T47D (cell line): ENCODE results near the gene OR3A2.
"Not testable (repeated sequence)": the region's sequence is repeated elsewhere in the genome, so short reads cannot be mapped to it uniquely, and the experiment has no call there.

ENCODE experiments used
- DNase-seq, 2 experiments: peaks; one replicate each; pipeline versions ENCODE4 v3.0.0 to v3.0.0-alpha.2; 2011 to 2012; ENCODE audit warnings: low read depth in 1 of 2, low spot score in 1 of 2
- JUND ChIP-seq: IDR thresholded peaks from 2 replicates; pipeline ENCODE4 v1.6.1; 2012; ENCODE audit warnings: low read depth
- in situ Hi-C: cut with HindIII; loops from 2 replicates; pipeline ENCODE4 v1.10.0; 2016; ENCODE audit warnings: low sequenced_read_pairs, low pct_unique_long_range_greater_than_20kb

Gene OR3A2

GRCh38 chr17:3378321-3378720 lies 7.8 kb downstream of the OR3A2 start:
- DNase-seq: no peak
- no peak for TF ChIP-seq JUND
- in situ Hi-C loops: no loop called here

- DNase-seq, in situ Hi-C loops: not testable (repeated sequence)
Measured at GRCh38 chr17:3371167-3371566, 14.9 kb downstream of the OR3A2 start.

GRCh38 chr17:3342782-3343181 lies 43.3 kb downstream of the OR3A2 start:
- DNase-seq, in situ Hi-C loops: not testable (repeated sequence)

GRCh38 chr17:3335876-3336275 lies 50.2 kb downstream of the OR3A2 start:
- in situ Hi-C loops: no loop called here
- peak; percentile 3 to 43 for DNase-seq
- no peak for TF ChIP-seq JUND

GRCh38 chr17:3318336-3318735 lies 67.8 kb downstream of the OR3A2 start:
- no peak for TF ChIP-seq JUND
- in situ Hi-C loops: no loop called here
- DNase-seq: no peak

GRCh38 chr17:3316836-3317235 lies 69.3 kb downstream of the OR3A2 start:
- DNase-seq: no peak
- in situ Hi-C loops: no loop called here
- TF ChIP-seq JUND: no peak

GRCh38 chr17:3308603-3309002 lies 77.5 kb downstream of the OR3A2 start:
- DNase-seq: no peak
- in situ Hi-C loops: no loop called here
- TF ChIP-seq JUND: no peak

GRCh38 chr17:3298260-3298659 lies 87.8 kb downstream of the OR3A2 start, which contains the start of gene OR3A1:
TSS of gene OR3A1 (minus strand) at chr17:3298360. CDS start at chr17:3292582, 5,778 bp downstream.
- no peak for TF ChIP-seq JUND
- no peak for DNase-seq
- in situ Hi-C loops: no loop called here

GRCh38 chr17:3295632-3296031 lies 90.5 kb downstream of the OR3A2 start:
- DNase-seq: no peak
- in situ Hi-C loops: no loop called here
- TF ChIP-seq JUND: no peak

DNA sequence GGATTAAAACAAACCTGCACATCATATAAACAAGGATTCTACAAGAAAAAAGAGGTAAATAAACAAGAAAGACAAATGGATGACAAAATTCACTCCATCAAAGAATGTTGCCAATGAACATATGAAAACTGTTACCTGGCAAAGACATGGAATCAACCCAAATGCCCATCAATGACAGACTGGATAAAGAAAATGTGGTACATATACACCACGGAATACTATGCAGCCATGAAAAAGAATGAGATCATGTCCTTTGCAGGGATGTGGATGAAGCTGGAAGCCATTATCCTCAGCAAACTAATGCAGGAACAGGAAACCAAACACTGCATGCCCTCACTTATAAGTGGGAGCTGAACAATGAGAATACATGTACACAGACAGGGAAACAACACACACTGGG lies 92.6 kb downstream of the OR3A2 start:
- DNase-seq, in situ Hi-C loops: not testable (repeated sequence)

- in situ Hi-C loops: no loop called here
- no peak for DNase-seq
- TF ChIP-seq JUND: no peak
Measured at GRCh38 chr17:3282901-3283300, 103.2 kb downstream of the OR3A2 start.

GRCh38 chr17:3276126-3276525 lies 110.0 kb downstream of the OR3A2 start:
- in situ Hi-C loops: no loop called here
- no peak for TF ChIP-seq JUND
- no peak for DNase-seq

GRCh38 chr17:3271072-3271848 lies 114.8 kb downstream of the OR3A2 start:
- TF ChIP-seq JUND: no peak
- in situ Hi-C loops: no loop called here
- DNase-seq: no peak

- in situ Hi-C loops: no loop called here
- DNase-seq: no peak
- no peak for TF ChIP-seq JUND
Measured at GRCh38 chr17:3260600-3260999, 125.5 kb downstream of the OR3A2 start.
